ENCODE measurements around the gene SOCS4.

GRCh38 chr14:55028476-55028875 is 1.4 kb downstream of the SOCS4 start:
- TF ChIP-seq CTCF (conservative IDR thresholded peaks at IDR 0.05; ENCODE audit: low read length) (no peak), EZH2phosphoT487 (IDR thresholded peaks at IDR 0.05; ENCODE audit: borderline replicate concordance, low read depth, low read length) (no peak)
